Measurements from ENCODE around the gene COP1. TPM values are rescaled to one million over a fixed set of nuclear protein-coding genes. Genes with fewer than 3 reads are reported as not detected.

The COP1 gene
- total RNA-seq, 1 donor from 2014 or later, result 64.9 TPM

- Mint-ChIP-seq H3K4me3 (ENCODE audit: unreplicated experiment) (no peak overlapping the region), H3K27ac (ENCODE audit: unreplicated experiment) (no peak overlapping the region), H3K9me3 (ENCODE audit: unreplicated experiment) (no peaks in the 10 kb centered on the region), H3K27me3 (ENCODE audit: unreplicated experiment) (peaks cover 5% of the 10 kb centered on the region), H3K36me3 (ENCODE audit: low read depth, unreplicated experiment) (no peaks in the 10 kb centered on the region), H3K4me1 (ENCODE audit: unreplicated experiment) (peaks cover 10% of the 10 kb centered on the region)
- TF ChIP-seq, protein P1, sequence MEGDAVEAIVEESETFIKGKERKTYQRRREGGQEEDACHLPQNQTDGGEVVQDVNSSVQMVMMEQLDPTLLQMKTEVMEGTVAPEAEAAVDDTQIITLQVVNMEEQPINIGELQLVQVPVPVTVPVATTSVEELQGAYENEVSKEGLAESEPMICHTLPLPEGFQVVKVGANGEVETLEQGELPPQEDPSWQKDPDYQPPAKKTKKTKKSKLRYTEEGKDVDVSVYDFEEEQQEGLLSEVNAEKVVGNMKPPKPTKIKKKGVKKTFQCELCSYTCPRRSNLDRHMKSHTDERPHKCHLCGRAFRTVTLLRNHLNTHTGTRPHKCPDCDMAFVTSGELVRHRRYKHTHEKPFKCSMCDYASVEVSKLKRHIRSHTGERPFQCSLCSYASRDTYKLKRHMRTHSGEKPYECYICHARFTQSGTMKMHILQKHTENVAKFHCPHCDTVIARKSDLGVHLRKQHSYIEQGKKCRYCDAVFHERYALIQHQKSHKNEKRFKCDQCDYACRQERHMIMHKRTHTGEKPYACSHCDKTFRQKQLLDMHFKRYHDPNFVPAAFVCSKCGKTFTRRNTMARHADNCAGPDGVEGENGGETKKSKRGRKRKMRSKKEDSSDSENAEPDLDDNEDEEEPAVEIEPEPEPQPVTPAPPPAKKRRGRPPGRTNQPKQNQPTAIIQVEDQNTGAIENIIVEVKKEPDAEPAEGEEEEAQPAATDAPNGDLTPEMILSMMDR (IDR thresholded peaks at IDR 0.05; ENCODE audit: unreplicated experiment), result no peak
- DNase-seq (ENCODE audit: low spot score), result no peak
Measured at GRCh38 chr1:176193663-176194062, 13.4 kb downstream of the COP1 start.

- TF ChIP-seq, protein P1 (IDR thresholded peaks at IDR 0.05; ENCODE audit: unreplicated experiment), result no peak
- no peak overlapping the region for H3K27ac Mint-ChIP-seq (ENCODE audit: unreplicated experiment)
- no peaks in the 10 kb centered on the region for H3K36me3 Mint-ChIP-seq (ENCODE audit: low read depth, unreplicated experiment)
- no peaks in the 10 kb centered on the region for H3K9me3 Mint-ChIP-seq (ENCODE audit: unreplicated experiment)
- no peak for DNase-seq (ENCODE audit: low spot score)
- no peak overlapping the region for H3K4me3 Mint-ChIP-seq (ENCODE audit: unreplicated experiment)
- H3K27me3 Mint-ChIP-seq (ENCODE audit: unreplicated experiment), result peaks cover 7% of the 10 kb centered on the region
- H3K4me1 Mint-ChIP-seq (ENCODE audit: unreplicated experiment), result peaks cover 12% of the 10 kb centered on the region
Measured at GRCh38 chr1:176193023-176193422, 14.1 kb downstream of the COP1 start.

DNA sequence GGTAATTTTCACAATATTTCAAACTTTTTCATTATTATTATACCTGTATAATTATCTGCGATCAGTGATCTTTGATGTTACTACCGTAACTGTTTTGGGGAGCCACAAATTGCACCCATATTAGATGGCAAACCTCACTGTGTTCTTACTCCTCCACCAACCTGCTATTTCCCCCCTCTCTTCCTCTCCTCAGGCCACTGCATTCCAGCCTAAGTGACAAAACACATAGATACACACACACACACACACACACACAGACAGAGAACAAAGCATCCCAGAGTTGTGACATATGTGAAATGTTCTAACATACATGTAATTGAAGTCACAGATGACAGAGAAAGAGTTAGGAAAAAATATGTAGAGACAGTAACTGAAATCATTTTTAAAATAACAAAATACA is 18.5 kb downstream of the COP1 start:
- Mint-ChIP-seq H3K27me3 (ENCODE audit: unreplicated experiment) (peaks cover 2% of the 10 kb centered on the region), H3K36me3 (ENCODE audit: low read depth, unreplicated experiment) (no peaks in the 10 kb centered on the region), H3K27ac (ENCODE audit: unreplicated experiment) (peak overlapping the region; percentile 58), H3K4me3 (ENCODE audit: unreplicated experiment) (no peak overlapping the region), H3K4me1 (ENCODE audit: unreplicated experiment) (peaks cover 14% of the 10 kb centered on the region), H3K9me3 (ENCODE audit: unreplicated experiment) (no peaks in the 10 kb centered on the region)
- DNase-seq (ENCODE audit: low spot score), result no peak
- TF ChIP-seq, protein P1 (IDR thresholded peaks at IDR 0.05; ENCODE audit: unreplicated experiment), result no peak

GRCh38 chr1:176187001-176187400 is 20.1 kb downstream of the COP1 start:
- Mint-ChIP-seq H3K4me3 (ENCODE audit: unreplicated experiment) (no peak overlapping the region), H3K27me3 (ENCODE audit: unreplicated experiment) (peaks cover 2% of the 10 kb centered on the region), H3K9me3 (ENCODE audit: unreplicated experiment) (no peaks in the 10 kb centered on the region), H3K4me1 (ENCODE audit: unreplicated experiment) (peaks cover 14% of the 10 kb centered on the region), H3K27ac (ENCODE audit: unreplicated experiment) (no peak overlapping the region), H3K36me3 (ENCODE audit: low read depth, unreplicated experiment) (no peaks in the 10 kb centered on the region)
- TF ChIP-seq, protein P1 (IDR thresholded peaks at IDR 0.05; ENCODE audit: unreplicated experiment), result no peak
- no peak for DNase-seq (ENCODE audit: low spot score)

GRCh38 chr1:176183618-176184017 is 23.5 kb downstream of the COP1 start:
- Mint-ChIP-seq H3K36me3 (ENCODE audit: low read depth, unreplicated experiment) (no peaks in the 10 kb centered on the region), H3K27ac (ENCODE audit: unreplicated experiment) (no peak overlapping the region), H3K4me1 (ENCODE audit: unreplicated experiment) (peaks cover 3% of the 10 kb centered on the region), H3K9me3 (ENCODE audit: unreplicated experiment) (no peaks in the 10 kb centered on the region), H3K4me3 (ENCODE audit: unreplicated experiment) (no peak overlapping the region), H3K27me3 (ENCODE audit: unreplicated experiment) (peaks cover 1% of the 10 kb centered on the region)
- TF ChIP-seq, protein P1 (IDR thresholded peaks at IDR 0.05; ENCODE audit: unreplicated experiment), result no peak
- no peak for DNase-seq (ENCODE audit: low spot score)

All from endothelial cell (in vitro differentiated cells).